ENCODE measurements around the gene VPREB3. TPM values are rescaled to one million over a fixed set of nuclear protein-coding genes. Genes with fewer than 3 reads are reported as not detected.

The VPREB3 gene
- total and polyA plus RNA-seq, 2 of the 8 experiments (the other 6 are each of a cell fraction or from before 2014, with no cell fraction given): 0.52 to 4.6 TPM

- Histone ChIP-seq H3K4ac (replicated peaks; ENCODE audit: insufficient read length, low read depth, low read length) (peak within 1 kb of the TSS; percentile 99), H2AFZ (ENCODE audit: low read length) (peak within 1 kb of the TSS; percentile 92; the same call in 1 of the 2 replicates), H2BK5ac (ENCODE audit: low read depth, low read length) (peak within 1 kb of the TSS; percentile 40; the same call in 1 of the 2 replicates), H4K91ac (replicated peaks; ENCODE audit: insufficient read length, low read length) (peak within 1 kb of the TSS; percentile 96), H3K36me3 (ENCODE audit: control insufficient read depth in 2 of 4, insufficient read depth in 4 of 4, low read length in 3 of 4) (no peaks in the 10 kb centered on the region), H3K56ac (replicated peaks; ENCODE audit: insufficient read length, low read depth, low read length) (peak within 1 kb of the TSS; percentile 64), H3K9me3 (ENCODE audit: insufficient read depth in 2 of 2, low read depth in 1 of 2, low read length in 1 of 2) (no peaks in the 10 kb centered on the region), H3K27ac (ENCODE audit: low read depth, low read length) (no peak within 1 kb of the TSS), H4K8ac (ENCODE audit: extremely low read depth, insufficient read depth, low read length) (peak within 1 kb of the TSS; percentile 89; the same call in 1 of the 2 replicates), H3K14ac (ENCODE audit: insufficient read length) (no peak within 1 kb of the TSS), H4K5ac (ENCODE audit: insufficient read length, low read depth, low read length) (peak within 1 kb of the TSS; percentile 70), H3K27me3 (replicated peaks in 1 of 4; ENCODE audit: control insufficient read depth in 3 of 4, extremely low read depth in 1 of 4, insufficient read depth in 3 of 4, low read length in 3 of 4) (peaks cover 0 to 30% (median 20%) of the 10 kb centered on the region in 4 experiments; a peak in 6 of 7 replicates), H3K23ac (ENCODE audit: insufficient read length) (no peak within 1 kb of the TSS), H3K23me2 (ENCODE audit: low read depth, low read length) (peaks cover 14% of the 10 kb centered on the region; the same call in 1 of the 2 replicates), H3K4me3 (ENCODE audit: extremely low read depth in 1 of 4, insufficient read depth in 2 of 4, low read depth in 3 of 4, low read length in 4 of 4) (peak within 1 kb of the TSS; percentile 43 to 71 (median 52)), H2BK120ac (replicated peaks; ENCODE audit: low read depth, low read length) (no peak within 1 kb of the TSS), H3K4me2 (ENCODE audit: insufficient read depth in 1 of 2, low read depth in 2 of 2, low read length in 2 of 2) (peak within 1 kb of the TSS; percentile 67 to 99), H3K79me2 (ENCODE audit: control insufficient read depth in 1 of 2, insufficient read depth in 2 of 2, low read length in 2 of 2) (no peaks in the 10 kb centered on the region), H2BK20ac (ENCODE audit: low read length) (no peak within 1 kb of the TSS; the same call in 1 of the 2 replicates), H4K20me1 (replicated peaks in 1 of 2; ENCODE audit: control insufficient read depth in 1 of 2, insufficient read depth in 2 of 2, low read length in 2 of 2) (peaks cover 0 to 7% of the 10 kb centered on the region in 2 experiments), H3K18ac (ENCODE audit: extremely low read depth, low read length) (peak within 1 kb of the TSS; percentile 62; the same call in 1 of the 2 replicates), H2BK15ac (ENCODE audit: low read length) (peak within 1 kb of the TSS; percentile 83; the same call in 1 of the 2 replicates), H3K9ac (replicated peaks in 1 of 4; ENCODE audit: extremely low read depth in 1 of 4, low read depth in 3 of 4, low read length in 3 of 4) (peak within 1 kb of the TSS in 3 of 4 experiments; percentile 2 to 78 (median 39); a peak in 3 of 7 replicates), H3K79me1 (ENCODE audit: low read depth, low read length) (no peaks in the 10 kb centered on the region), H3K4me1 (replicated peaks in 1 of 4; ENCODE audit: control insufficient read depth in 3 of 4, insufficient read depth in 4 of 4, low read length in 3 of 4) (peaks cover 0 to 14% (median 9%) of the 10 kb centered on the region in 4 experiments; a peak in 3 of 7 replicates), H2AK5ac (ENCODE audit: low read depth, low read length) (no peak within 1 kb of the TSS; the same call in 1 of the 2 replicates), H2BK12ac (ENCODE audit: low read depth, low read length) (peak within 1 kb of the TSS; percentile 90)
- 4% methylated on average over 45 of the region's 79 CpGs; no CpG with 5 or more reads in 1 of the 2 experiments for WGBS, 2 experiments (ENCODE audit: extremely low coverage in 1 of 2, insufficient coverage in 1 of 2, insufficient read length in 1 of 2, insufficient replicate concordance in 2 of 2, low coverage in 1 of 2, low lambda C conversion rate in 2 of 2, missing lambda C conversion rate in 1 of 2)
- peak in 1 of 2 experiments; percentile 81 for DNase-seq (ENCODE audit: low read depth in 1 of 2, low spot score in 2 of 2)
- POLR2A ChIA-PET (ENCODE audit: partially characterized antibody): interaction anchor here (0.9 to 5.7 kb wide), 6 partner anchors 9 to 122 kb away, joined by 4 to 45 read pairs (median 4); partner anchors contain the start of genes MIF, SLC2A11 and SMARCB1
- CTCF ChIA-PET (ENCODE audit: partially characterized antibody): interaction anchor here (5.6 to 9.6 kb wide), 3 partner anchors 15 to 77 kb away, joined by 42 to 73 read pairs (median 47); partner anchors contain the start of gene SMARCB1
- FAIRE-seq: no peak
- TF ChIP-seq CTCF (IDR thresholded peaks at IDR 0.05; ENCODE audit: control extremely low read depth in 1 of 3, insufficient read depth in 1 of 3, low read depth in 1 of 3, low read length in 3 of 3): no peak
- TF ChIP-seq MAX (IDR thresholded peaks at IDR 0.05): 0 out of 2 replicates have a peak, but pooled peaks have one; percentile 13
- TF ChIP-seq RAD21 (IDR thresholded peaks at IDR 0.05 in 1 of 2, conservative IDR thresholded peaks at IDR 0.05 in 1 of 2; ENCODE audit: low read depth in 2 of 2, low read length in 2 of 2): no peak
- TF ChIP-seq NANOG (IDR thresholded peaks at IDR 0.05; ENCODE audit: insufficient read depth, low read depth, low read length, poor library complexity, severe bottlenecking): no peak
- TF ChIP-seq KDM1A (IDR thresholded peaks at IDR 0.05; ENCODE audit: borderline replicate concordance, low read length): no peak
- TF ChIP-seq SRF (IDR thresholded peaks at IDR 0.05; ENCODE audit: low read depth, low read length): no peak
These were observed 18.6 kb upstream of the VPREB3 start, which contains the start of gene MMP11 for GRCh38 chr22:23772649-23773473. MMP11 (plus strand) TSS chr22:23772849; CDS start chr22:23772871, 22 bp downstream.
